ENCODE results near the gene TLR1. TPM values are rescaled to one million over a fixed set of nuclear protein-coding genes. Genes with fewer than 3 reads are reported as not detected.
"Not testable (repeated sequence)": the region's sequence is repeated elsewhere in the genome, so short reads cannot be mapped to it uniquely, and the experiment has no call there.

The TLR1 gene
- total RNA-seq, 1 donor from 2014 or later = 0.34 TPM

DNA sequence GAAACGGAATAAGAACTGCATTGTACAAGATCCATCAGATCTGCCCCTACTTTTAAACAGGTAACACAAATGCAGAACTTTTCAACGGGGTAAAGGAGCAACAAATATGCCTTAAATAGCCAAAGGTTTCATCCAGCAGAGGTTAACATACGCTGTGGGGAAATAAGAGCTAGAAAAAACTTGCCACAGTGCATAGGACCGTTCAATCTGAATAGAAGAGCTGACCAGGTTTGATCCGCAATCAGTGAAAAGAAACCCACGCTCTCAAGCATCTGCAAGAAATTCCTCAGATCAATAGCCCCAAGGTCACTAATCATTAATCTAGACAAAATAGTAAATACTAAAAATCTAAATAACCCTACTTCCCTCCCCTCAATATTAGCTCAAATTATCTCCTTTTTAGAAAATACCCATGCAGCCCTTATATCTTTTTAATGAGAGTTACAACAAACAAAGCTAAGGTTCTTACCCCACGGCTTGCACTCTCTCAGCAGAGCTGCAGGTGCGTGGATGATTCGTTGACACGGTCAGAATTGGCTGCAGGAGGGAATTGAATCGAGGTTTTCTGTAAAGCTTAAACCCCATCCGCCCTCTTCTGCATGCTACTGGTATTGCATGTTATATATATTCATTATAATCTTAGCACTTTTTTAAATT, 22.0 kb downstream of the TLR1 start, which contains the start of gene TLR10:
Gene TLR10, minus strand, starts transcription at position 539 of the 657 bp plus-strand sequence. CDS start 7,400 bp downstream, outside the sequence.
- Mint-ChIP-seq H3K27ac (no peak within 1 kb of the TSS), H3K36me3 (ENCODE audit: low read depth) (no peaks in the 10 kb centered on the region), H3K4me3 (ENCODE audit: low read depth) (no peak within 1 kb of the TSS), H3K9me3 (no peaks in the 10 kb centered on the region), H3K4me1 (ENCODE audit: low read depth) (peaks cover 4% of the 10 kb centered on the region), H3K27me3 (ENCODE audit: low read depth) (peaks cover 14% of the 10 kb centered on the region)
- intact Hi-C loops (cut with micrococcal nuclease) = loop anchor here (1.0 kb wide), 1 partner anchor 23 kb away; no protein-coding TSS in a partner anchor
- DNase-seq (ENCODE audit: low spot score) = no peak

DNA sequence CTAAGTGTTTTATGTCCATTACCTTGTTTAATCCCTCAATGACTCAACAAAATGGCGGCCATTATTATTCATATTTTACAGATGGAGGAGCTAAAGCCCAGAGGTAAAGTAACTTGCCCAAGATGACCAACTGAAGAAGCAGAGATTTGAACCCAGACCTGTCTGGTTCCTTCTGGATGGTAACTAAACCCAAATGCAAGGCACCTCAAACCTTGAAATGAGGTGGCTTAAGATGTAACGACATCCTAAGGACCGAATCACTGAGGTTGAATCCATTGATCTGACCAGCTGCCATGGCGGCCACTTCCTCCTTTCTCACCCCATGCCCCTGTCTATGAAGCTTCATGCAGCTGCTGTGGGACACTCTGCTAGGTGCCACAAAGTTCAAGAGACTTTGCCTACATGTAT, 22.7 kb downstream of the TLR1 start:
- Mint-ChIP-seq H3K36me3 (ENCODE audit: low read depth) (no peaks in the 10 kb centered on the region), H3K4me3 (ENCODE audit: low read depth) (no peak overlapping the region), H3K4me1 (ENCODE audit: low read depth) (peaks cover 4% of the 10 kb centered on the region), H3K27me3 (ENCODE audit: low read depth) (peaks cover 17% of the 10 kb centered on the region), H3K27ac (no peak overlapping the region), H3K9me3 (peaks cover 4% of the 10 kb centered on the region)
- DNase-seq (ENCODE audit: low spot score) = no peak
- intact Hi-C loops (cut with micrococcal nuclease) = no loop called here

DNA sequence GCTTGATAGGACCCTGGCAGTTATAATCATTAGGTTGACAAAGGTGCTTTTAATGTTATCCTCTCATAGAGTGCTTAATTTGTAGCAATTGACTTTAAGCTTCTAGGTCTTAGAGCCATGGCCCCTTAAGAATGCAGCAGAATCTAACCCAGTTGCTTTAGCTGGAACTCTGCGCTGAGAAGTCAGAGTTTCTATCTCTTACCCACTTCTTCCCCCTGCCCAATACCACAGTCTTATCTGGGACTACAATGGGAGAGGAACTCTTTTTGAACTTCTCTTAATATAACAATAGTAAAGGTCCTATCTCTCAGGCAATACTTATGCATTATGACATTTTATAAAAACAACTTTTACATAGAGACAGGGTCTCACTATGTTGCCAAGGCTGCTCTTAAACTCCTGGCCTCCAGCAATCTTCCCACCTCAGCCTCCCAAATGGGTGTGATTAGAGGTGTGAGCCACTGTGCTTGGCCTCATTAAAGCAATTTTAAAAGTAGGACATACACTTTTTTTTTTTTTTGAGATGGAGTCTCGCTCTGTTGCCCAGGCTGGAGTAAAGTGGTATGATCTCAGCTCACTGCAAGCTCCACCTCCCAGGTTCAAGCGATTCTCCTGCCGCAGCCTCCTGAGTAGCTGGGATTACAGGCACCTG, 23.6 kb downstream of the TLR1 start:
- Mint-ChIP-seq H3K27me3 (ENCODE audit: low read depth) (peaks cover 21% of the 10 kb centered on the region), H3K4me1 (ENCODE audit: low read depth) (peaks cover 4% of the 10 kb centered on the region)

DNA sequence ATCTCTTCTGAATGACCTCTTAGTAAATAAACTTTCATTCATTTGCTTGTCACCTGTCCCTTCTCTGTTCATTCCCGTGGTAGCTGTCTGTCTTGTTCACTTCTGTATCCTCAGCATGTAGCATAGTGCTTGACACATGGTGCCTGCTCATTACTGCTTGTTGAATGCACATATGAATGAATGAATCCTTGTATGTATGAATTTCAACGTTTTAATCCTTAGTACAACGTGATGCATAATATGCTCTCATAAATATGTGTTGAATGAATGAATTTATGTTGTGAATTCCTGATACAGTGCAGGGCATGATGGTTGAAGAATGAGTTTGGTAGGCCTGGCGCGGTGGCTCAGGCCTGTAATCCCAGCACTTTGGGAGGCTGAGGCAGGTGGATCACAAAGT, 24.8 kb downstream of the TLR1 start:
- Mint-ChIP-seq H3K4me3 (ENCODE audit: low read depth) (no peak overlapping the region), H3K4me1 (ENCODE audit: low read depth) (peaks cover 4% of the 10 kb centered on the region), H3K27ac (no peak overlapping the region), H3K27me3 (ENCODE audit: low read depth) (peaks cover 18% of the 10 kb centered on the region), H3K9me3 (peaks cover 5% of the 10 kb centered on the region), H3K36me3 (ENCODE audit: low read depth) (no peaks in the 10 kb centered on the region)
- no peak for DNase-seq (ENCODE audit: low spot score)
- intact Hi-C loops (cut with micrococcal nuclease) = no loop called here

More for the DNA sequence above, 23.6 kb downstream of the TLR1 start:
- Mint-ChIP-seq H3K9me3 (peaks cover 5% of the 10 kb centered on the region), H3K4me3 (ENCODE audit: low read depth) (no peak overlapping the region), H3K36me3 (ENCODE audit: low read depth) (no peaks in the 10 kb centered on the region), H3K27ac (no peak overlapping the region)
- intact Hi-C loops (cut with micrococcal nuclease) = no loop called here
- DNase-seq (ENCODE audit: low spot score) = no peak

- DNase-seq (ENCODE audit: low spot score); H3K27ac Mint-ChIP-seq; H3K9me3 Mint-ChIP-seq; H3K4me1 Mint-ChIP-seq (ENCODE audit: low read depth); H3K4me3 Mint-ChIP-seq (ENCODE audit: low read depth); intact Hi-C loops (cut with micrococcal nuclease); H3K36me3 Mint-ChIP-seq (ENCODE audit: low read depth): not testable (repeated sequence)
- peaks cover 30% of the 10 kb centered on the region for H3K27me3 Mint-ChIP-seq (ENCODE audit: low read depth)
These were observed 26.7 kb downstream of the TLR1 start for GRCh38 chr4:38777925-38778324.

- Mint-ChIP-seq H3K9me3 (peaks cover 5% of the 10 kb centered on the region), H3K27me3 (ENCODE audit: low read depth) (peaks cover 33% of the 10 kb centered on the region), H3K4me1 (ENCODE audit: low read depth) (no peaks in the 10 kb centered on the region), H3K27ac (no peak overlapping the region), H3K4me3 (ENCODE audit: low read depth) (no peak overlapping the region), H3K36me3 (ENCODE audit: low read depth) (no peaks in the 10 kb centered on the region)
- no peak for DNase-seq (ENCODE audit: low spot score)
- intact Hi-C loops (cut with micrococcal nuclease) = no loop called here
These were observed 29.3 kb downstream of the TLR1 start for GRCh38 chr4:38775326-38775725.

GRCh38 chr4:38774181-38774955, 30.2 kb downstream of the TLR1 start:
- Mint-ChIP-seq H3K27ac (no peak overlapping the region), H3K9me3 (peaks cover 5% of the 10 kb centered on the region), H3K36me3 (ENCODE audit: low read depth) (no peaks in the 10 kb centered on the region), H3K4me3 (ENCODE audit: low read depth) (no peak overlapping the region), H3K27me3 (ENCODE audit: low read depth) (peaks cover 35% of the 10 kb centered on the region), H3K4me1 (ENCODE audit: low read depth) (no peaks in the 10 kb centered on the region)
- intact Hi-C loops (cut with micrococcal nuclease) = no loop called here
- DNase-seq (ENCODE audit: low spot score) = no peak

DNA sequence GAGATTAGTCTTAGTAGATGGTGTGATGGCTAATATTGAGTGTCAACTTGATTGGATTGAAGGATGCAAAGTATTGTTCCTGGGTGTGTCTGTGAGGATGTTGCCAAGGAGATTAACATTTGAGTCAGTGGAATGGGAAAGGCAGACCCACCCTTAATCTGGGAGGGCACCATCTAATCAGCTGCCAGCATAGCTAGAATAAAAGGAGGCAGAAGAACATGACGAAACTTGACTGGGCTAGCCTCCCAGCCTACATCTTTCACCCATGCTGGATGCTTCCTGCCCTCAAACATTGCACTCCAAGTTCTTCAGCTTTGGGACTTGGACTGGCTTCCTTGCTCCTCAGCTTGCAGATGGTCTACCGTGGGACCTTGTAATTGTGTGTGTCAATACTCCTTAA, 34.3 kb downstream of the TLR1 start:
- peaks cover 32% of the 10 kb centered on the region for H3K27me3 Mint-ChIP-seq (ENCODE audit: low read depth)
- H3K4me3 Mint-ChIP-seq (ENCODE audit: low read depth); H3K9me3 Mint-ChIP-seq; H3K36me3 Mint-ChIP-seq (ENCODE audit: low read depth); H3K27ac Mint-ChIP-seq; intact Hi-C loops (cut with micrococcal nuclease); H3K4me1 Mint-ChIP-seq (ENCODE audit: low read depth); DNase-seq (ENCODE audit: low spot score): not testable (repeated sequence)

- Mint-ChIP-seq H3K4me1 (ENCODE audit: low read depth) (no peaks in the 10 kb centered on the region), H3K27me3 (ENCODE audit: low read depth) (peaks cover 32% of the 10 kb centered on the region), H3K27ac (no peak overlapping the region), H3K36me3 (ENCODE audit: low read depth) (no peaks in the 10 kb centered on the region), H3K9me3 (peaks cover 4% of the 10 kb centered on the region), H3K4me3 (ENCODE audit: low read depth) (no peak overlapping the region)
- intact Hi-C loops (cut with micrococcal nuclease) = no loop called here
- no peak for DNase-seq (ENCODE audit: low spot score)
These were observed 34.7 kb downstream of the TLR1 start for GRCh38 chr4:38769857-38770256.

- H3K36me3 Mint-ChIP-seq (ENCODE audit: low read depth) = no peaks in the 10 kb centered on the region
- peaks cover 4% of the 10 kb centered on the region for H3K9me3 Mint-ChIP-seq
These were observed 35.1 kb downstream of the TLR1 start for GRCh38 chr4:38769441-38769840.

DNA sequence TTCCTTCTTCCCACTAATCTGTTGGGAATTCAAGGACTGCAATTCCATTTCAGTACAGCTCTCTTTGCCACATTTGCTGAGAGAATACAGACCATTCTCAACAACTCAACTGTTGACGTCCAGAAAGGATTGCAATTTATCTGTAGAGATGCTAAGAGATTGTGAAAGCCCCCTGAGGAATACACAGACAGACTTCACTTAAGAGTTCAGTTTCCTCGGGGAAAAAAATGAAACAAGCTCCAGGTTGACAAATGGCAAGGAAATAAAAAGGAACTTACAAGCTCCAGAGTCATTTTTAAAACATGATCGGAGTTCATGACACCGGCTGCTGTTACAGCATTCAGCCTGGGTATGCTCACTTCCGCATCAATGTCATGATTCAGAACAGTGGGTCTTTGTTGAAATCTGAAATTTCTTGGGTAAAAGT, 35.6 kb downstream of the TLR1 start:
- H3K27me3 Mint-ChIP-seq (ENCODE audit: low read depth) = peaks cover 26% of the 10 kb centered on the region
- no peak overlapping the region for H3K27ac Mint-ChIP-seq
- peaks cover 4% of the 10 kb centered on the region for H3K9me3 Mint-ChIP-seq
- H3K4me1 Mint-ChIP-seq (ENCODE audit: low read depth) = no peaks in the 10 kb centered on the region
- intact Hi-C loops (cut with micrococcal nuclease) = no loop called here
- no peak overlapping the region for H3K4me3 Mint-ChIP-seq (ENCODE audit: low read depth)
- H3K36me3 Mint-ChIP-seq (ENCODE audit: low read depth) = no peaks in the 10 kb centered on the region
- no peak for DNase-seq (ENCODE audit: low spot score)

More at GRCh38 chr4:38769441-38769840, 35.1 kb downstream of the TLR1 start:
- H3K4me3 Mint-ChIP-seq (ENCODE audit: low read depth) = no peak overlapping the region
- H3K4me1 Mint-ChIP-seq (ENCODE audit: low read depth) = no peaks in the 10 kb centered on the region
- intact Hi-C loops (cut with micrococcal nuclease) = no loop called here
- no peak overlapping the region for H3K27ac Mint-ChIP-seq
- peaks cover 30% of the 10 kb centered on the region for H3K27me3 Mint-ChIP-seq (ENCODE audit: low read depth)
- DNase-seq (ENCODE audit: low spot score) = no peak

- H3K36me3 Mint-ChIP-seq (ENCODE audit: low read depth); H3K4me3 Mint-ChIP-seq (ENCODE audit: low read depth); H3K4me1 Mint-ChIP-seq (ENCODE audit: low read depth); DNase-seq (ENCODE audit: low spot score); intact Hi-C loops (cut with micrococcal nuclease); H3K9me3 Mint-ChIP-seq; H3K27ac Mint-ChIP-seq: not testable (repeated sequence)
- H3K27me3 Mint-ChIP-seq (ENCODE audit: low read depth) = peaks cover 18% of the 10 kb centered on the region
These were observed 37.7 kb downstream of the TLR1 start for GRCh38 chr4:38766940-38767339.

DNA sequence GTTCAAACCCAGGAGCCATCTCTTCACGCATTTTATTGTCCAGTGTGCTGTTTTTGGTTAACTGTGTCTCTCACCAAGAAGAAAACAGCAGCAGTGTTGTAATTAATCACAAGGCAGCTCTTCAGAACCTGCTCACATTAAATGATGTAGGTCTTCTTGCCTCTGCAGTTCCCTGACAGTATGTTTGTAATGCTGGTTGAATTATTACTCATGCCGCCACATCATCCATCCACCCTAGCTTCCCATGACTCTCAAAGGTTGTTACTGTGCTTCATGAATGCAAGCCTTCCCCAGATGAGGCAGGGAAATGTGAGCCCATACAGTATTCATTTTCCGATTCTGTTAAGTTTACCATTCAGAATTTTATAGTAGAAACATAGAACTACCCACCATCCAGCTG, 39.2 kb downstream of the TLR1 start:
- DNase-seq (ENCODE audit: low spot score) = no peak
- Mint-ChIP-seq H3K36me3 (ENCODE audit: low read depth) (no peaks in the 10 kb centered on the region), H3K4me3 (ENCODE audit: low read depth) (no peak overlapping the region), H3K9me3 (peaks cover 4% of the 10 kb centered on the region), H3K4me1 (ENCODE audit: low read depth) (peaks cover 11% of the 10 kb centered on the region), H3K27me3 (ENCODE audit: low read depth) (peaks cover 10% of the 10 kb centered on the region), H3K27ac (no peak overlapping the region)
- intact Hi-C loops (cut with micrococcal nuclease) = no loop called here
